Stimulated activated naive CD4-positive, alpha-beta T cell treated with Interleukin-2 at 50 U/mL for 16 hours (primary cell): Measurements from ENCODE around the gene GTPBP3.
"Not testable (repeated sequence)": the region's sequence is repeated elsewhere in the genome, so short reads cannot be mapped to it uniquely, and the experiment has no call there.

Experiments used
- DNase-seq: peaks from one replicate; lab custom pipeline; 2025; lab: John Stamatoyannopoulos, UW

Gene GTPBP3, protein sequence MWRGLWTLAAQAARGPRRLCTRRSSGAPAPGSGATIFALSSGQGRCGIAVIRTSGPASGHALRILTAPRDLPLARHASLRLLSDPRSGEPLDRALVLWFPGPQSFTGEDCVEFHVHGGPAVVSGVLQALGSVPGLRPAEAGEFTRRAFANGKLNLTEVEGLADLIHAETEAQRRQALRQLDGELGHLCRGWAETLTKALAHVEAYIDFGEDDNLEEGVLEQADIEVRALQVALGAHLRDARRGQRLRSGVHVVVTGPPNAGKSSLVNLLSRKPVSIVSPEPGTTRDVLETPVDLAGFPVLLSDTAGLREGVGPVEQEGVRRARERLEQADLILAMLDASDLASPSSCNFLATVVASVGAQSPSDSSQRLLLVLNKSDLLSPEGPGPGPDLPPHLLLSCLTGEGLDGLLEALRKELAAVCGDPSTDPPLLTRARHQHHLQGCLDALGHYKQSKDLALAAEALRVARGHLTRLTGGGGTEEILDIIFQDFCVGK

DNA sequence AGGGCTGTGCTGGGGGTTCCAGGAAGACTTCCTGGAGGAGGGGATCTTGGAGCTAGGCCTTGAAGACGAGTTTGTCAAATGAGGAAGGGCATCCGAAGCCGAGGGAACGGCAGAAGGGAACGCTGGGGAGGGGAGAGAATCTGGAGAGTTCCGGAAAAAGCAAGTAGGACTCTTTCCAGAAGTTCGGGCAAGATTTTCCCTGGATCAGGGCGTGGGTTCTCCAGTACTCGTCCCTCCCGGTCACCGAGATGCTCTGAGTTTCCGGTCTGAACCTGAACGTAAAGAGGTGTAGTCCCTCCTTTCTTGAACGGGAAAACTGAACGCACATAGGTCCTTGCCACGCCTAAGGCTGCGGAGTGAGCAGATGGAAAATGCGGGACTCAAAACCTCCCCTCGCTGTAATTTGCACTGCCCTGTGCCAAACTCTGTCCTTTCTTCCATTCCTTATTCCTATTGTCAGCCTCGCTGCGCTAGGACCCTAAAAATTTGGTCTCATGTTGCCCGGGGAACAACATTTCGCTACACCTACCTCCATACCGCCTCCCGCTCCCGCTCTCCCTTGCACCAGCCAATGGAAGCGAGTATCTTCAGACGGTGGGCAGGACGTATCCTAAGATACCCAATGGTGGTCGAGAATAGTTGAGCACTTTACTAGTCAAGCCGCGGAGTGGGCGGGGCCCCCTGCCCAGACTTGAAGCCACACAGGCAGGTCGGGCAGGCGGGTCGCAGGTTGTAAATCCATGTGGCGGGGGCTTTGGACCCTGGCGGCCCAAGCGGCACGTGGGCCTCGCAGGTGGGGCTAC is at the start of gene GTPBP3:
TSS of gene GTPBP3 (plus strand) at position 682 of the 803 bp plus-strand sequence. CDS start at position 741, 59 bp downstream.
- DNase-seq, result peak; percentile 97

DNA sequence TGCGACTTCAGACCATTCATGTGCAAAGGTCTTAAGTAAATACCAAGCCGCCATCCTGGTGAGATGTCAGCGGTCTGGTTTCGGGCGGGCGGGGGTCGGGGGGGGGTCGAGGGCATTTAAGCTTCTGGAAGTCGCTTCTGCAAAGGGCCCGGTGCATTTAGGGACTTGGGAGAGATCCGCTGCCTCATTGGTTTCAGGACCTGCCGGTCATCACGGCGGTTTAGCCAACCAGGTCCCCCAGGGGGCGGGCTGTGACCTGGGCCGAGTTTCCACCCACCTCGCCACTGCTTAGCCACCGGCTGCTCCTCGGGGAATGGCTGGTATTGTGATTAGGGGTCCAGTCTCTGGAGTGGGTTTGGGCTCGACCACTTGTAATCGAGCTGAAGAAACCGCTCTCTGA is 47.9 kb upstream of the GTPBP3 start:
- peak; percentile 25 for DNase-seq

DNA sequence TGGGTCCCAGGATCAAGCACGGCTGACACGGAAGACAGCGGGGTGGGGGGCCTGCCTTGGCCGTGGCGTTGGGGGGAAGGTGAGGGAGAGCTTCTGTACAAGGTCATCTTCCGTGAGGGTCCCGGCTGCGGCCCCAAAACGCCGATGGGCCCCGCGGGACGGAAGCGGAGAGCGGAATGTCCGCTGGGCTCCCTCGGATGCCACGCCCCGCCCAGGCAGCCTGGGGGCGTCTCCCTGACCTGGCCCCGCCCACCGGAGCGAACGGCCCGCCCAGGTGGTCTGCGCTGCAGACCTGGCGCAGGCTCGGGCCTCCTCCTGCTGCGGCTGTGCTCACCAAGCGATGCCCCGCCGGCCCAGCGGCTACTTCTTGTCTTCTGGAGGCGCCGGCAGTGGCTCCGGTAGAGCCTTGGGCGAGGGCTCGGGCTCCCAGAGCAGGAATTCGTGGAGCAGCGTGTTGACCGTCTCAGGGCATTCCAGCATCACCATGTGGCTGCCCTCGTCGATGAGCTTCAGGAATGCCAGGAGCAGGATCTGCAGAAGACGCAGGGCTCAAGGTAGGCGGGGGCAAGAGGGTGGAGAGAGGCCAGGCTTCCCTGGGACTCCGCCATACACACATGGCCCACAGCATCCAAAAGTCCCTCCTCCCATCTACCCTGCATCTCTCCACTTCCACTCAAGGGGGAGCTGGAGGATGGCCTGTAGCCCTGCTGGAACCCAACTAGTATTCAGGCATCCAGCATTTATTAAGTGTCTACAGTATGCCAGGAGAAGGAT is 44.9 kb upstream of the GTPBP3 start:
- peak; percentile 62 for DNase-seq

DNA sequence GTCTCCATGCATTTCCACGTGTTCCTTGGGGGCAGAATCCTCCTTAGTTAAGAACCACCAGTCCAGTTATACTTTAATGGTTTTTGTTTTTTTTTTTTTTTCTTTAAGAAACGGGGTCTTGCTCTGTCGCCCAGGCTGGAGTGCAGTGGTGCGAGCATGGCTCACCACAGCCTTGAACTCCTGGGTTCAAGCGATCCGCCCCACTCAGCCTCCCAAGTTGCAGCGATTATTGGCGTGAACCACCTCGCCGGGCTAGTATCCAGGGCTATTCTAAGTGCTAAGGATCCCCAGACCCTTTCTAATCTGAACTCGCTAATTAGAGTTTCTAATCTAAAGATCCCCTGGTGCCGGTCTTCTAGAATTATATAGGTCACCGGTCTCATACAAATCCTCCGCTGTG is 43.7 kb upstream of the GTPBP3 start:
- DNase-seq, result no peak

DNA sequence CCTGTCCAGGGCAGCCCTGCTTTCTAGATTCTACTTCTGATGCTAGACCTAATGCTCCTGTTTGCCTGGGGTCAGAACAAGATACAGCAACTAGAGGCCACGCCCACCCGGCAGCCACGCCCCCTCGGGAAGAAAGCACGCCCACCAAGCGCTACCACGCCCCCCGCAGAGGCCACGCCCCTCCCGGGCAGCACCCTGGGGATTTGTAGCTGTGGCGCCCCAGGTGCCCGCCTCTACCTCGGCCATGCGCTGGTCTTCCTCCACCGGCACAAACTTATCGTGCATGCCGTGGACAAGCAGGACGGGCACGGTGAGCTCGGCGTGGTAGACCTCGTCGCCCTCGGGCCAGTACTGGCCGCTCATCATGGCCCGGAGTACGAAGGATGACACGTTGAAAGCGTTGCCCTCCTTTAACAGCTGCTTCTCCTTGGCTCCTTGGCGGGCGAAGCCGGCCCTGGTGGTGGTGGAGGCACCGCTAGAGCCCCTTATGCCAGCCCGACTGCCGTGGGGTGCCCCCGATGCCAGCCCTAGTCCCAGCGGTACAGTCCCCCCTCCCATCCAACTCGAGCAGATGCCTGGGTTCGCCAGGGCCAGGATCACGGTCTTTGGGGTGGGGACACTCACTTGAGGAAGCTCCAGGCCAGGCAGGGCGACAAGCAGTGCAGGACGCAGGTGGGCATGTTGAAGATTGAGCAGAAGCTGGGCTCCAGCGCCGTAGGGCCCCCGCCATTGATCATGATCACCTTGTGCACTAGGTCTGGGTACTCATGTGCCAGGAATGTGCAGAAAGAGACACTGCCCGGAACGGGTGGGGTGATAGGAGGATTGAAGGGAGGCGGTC is 43.1 kb upstream of the GTPBP3 start:
- peak; percentile 24 for DNase-seq

DNA sequence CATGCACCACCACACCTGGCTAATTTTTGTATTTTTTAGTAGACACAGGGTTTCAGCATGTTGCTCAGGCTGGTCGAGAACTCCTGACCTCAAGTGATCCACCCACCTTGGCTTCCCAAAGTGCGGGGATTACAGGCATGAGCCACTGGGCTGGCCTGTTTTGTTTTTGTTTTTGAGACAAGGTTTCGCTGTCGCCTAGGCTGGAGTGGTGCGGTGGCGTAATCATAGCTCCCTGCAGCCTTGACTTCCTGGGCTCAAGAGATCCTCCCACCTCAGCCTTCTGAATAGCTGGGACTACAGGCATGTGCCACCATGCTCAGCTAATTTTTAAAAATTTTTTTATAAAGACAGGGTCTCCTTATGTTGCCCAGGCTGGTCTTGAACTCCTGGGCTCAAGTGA is 41.8 kb upstream of the GTPBP3 start:
- DNase-seq, result not testable (repeated sequence)

DNA sequence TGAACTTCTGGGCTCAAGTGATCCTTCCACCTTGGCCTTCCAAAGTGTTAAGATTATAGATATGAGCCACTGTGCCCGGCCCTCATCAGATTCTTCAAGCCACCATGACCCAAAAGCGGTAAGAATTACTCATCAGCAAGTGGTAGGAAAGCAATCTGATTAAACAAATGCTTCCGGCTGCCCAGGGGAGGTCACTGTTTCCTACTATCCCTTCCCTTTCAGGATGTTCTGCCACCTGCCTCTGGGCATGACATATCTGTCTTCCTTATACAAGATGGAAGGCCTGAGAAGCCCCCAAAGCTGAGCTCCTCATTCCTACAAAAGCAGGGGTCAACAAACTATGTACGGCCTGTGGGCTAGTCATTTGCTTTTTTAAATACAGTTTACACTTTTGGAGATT is 41.1 kb upstream of the GTPBP3 start:
- DNase-seq, result no peak

DNA sequence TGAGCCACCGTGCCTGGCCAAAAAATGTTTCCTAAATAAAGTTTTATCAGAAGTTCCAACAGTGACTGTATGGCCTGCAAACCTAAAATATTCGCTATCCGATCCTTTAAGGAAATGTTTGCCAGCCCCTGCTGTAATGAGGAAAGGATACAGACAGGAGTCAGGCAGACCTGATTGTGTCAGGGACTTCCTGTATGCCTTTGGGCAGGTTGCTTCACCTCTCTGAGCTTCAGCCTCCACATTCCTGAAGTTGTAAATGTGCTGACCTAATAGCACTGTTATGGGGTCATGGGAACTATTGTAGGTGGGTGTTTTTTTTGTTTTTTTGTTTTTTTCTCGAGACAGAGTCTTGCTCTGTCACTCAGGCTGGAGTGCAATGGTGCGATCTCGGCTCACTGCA is 40.4 kb upstream of the GTPBP3 start:
- DNase-seq, result no peak

DNA sequence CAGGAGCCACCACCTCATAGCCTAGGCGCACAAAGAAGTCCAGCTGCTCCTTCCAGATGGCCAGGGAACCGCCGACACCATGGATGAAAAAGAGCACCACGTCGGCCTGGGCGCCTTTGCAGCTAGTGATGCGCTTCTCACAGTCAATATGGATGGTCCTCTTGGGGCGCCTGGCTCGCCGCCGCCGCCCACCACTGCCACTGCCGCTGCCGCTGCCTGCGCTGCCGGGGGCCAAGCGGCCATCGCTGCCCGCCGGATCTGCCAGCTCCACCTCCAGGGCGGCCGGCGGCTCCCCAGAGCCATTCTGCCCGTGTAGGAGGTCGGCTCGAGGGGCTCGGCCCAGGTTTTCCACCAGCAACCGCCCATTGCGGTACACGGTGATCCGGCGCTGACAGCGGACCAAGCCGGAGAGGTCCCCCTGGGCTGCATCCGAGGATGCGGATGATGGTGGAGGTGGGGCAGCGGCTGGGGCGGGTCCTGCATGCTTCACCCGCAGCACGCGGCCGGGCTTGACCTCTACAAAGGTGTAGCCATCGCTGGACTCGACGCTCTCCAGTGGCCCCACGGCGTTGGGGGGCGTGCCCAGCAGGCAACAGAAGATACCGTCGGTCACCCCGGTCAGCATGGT is 36.2 kb upstream of the GTPBP3 start:
- DNase-seq, result no peak

DNA sequence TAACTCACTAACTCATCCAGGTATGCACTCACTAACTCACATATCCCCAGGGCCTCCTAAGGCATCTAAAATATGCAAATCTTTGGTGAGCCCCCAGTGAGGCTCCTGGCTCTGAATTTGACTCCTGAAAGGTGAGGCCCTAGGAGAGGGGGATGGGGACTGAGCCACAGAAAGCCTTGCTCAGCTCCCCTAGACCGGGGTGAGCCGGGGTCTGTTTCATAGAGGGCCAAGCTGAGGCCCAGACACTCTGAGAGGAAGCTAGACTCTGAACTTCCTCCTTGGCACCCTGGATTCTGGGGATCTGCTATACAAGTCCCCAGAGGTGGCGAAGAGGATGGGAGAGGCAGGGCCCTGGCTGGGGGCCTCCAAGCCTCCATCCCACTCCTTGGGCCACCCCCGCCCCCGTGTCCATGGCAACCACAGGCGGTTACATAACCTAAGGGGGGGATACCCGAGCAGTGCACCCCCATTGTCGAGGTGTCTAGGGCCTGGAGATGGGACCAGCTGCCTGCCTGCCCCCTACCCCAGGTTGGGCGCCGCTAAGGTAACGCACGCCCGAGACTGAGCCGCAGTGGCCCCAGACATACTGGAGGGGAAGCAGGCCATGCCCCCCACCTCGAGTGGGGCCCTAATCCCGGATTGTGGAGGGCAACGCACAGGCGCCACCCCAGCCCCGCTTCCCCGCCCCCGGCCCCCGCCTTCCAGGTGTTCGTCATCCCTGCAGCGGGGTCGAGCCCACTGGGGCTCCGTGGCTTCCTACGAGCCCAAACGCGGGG is 34.8 kb upstream of the GTPBP3 start:
- DNase-seq, result no peak

DNA sequence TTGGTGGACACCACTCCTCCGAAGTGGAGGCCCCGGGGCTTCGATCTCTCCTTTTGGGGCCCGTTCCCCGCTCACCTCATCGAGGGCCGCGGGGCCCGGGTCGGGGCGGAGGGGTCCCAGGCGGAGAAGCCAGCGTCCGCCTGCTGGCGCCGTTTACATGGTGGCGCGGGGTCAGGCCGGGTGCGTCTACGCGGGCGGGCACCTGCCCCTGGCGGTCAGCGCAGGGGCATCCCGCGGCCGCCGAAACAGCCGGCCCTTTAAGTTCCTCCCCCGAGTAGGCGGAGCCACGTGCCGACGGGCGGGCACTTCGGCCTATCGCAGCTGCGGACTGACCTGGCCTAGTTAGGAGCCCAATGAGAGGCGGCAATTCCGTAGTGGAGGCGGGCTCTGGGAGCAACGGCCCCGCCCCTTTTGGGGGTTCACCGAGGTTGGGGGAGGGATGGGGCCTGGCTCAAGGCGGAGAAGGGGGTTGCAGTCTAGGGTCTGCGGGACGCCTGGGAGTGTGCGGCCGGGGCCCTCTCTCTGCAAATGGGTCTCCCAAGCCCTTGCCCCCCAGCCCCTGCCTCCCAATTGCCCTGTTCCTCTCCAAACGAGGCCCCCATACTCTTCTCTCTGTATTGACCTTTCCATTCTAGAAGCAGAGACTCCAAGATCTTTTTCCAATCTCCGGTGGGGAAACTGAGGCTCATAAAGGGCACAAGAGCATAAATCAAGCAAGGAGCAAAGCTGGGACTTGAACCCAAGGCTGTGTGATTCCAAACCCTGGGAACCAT is 34.0 kb upstream of the GTPBP3 start, which contains the start of gene ABHD8:
TSS of gene ABHD8 (minus strand) at position 259 of the 773 bp plus-strand sequence. CDS start 1,809 bp downstream, outside the sequence.
- DNase-seq, result peak; percentile 92

DNA sequence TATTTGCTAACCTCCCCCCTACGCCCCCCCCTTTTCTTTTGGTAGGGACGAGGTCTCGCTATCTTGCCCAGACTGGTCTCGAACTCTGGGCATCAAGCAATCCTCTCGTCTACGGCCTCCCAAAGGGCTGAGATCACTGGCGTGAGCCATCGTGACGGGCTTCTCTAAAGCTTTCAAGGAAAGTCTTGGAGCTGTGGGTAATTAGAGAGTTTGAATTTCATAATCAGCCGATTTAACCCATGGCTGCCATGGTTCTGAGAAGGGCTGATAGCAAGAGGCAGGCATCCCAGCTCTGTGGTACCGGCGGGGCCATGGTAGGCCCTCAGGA is 33.4 kb upstream of the GTPBP3 start:
- no peak for DNase-seq

DNA sequence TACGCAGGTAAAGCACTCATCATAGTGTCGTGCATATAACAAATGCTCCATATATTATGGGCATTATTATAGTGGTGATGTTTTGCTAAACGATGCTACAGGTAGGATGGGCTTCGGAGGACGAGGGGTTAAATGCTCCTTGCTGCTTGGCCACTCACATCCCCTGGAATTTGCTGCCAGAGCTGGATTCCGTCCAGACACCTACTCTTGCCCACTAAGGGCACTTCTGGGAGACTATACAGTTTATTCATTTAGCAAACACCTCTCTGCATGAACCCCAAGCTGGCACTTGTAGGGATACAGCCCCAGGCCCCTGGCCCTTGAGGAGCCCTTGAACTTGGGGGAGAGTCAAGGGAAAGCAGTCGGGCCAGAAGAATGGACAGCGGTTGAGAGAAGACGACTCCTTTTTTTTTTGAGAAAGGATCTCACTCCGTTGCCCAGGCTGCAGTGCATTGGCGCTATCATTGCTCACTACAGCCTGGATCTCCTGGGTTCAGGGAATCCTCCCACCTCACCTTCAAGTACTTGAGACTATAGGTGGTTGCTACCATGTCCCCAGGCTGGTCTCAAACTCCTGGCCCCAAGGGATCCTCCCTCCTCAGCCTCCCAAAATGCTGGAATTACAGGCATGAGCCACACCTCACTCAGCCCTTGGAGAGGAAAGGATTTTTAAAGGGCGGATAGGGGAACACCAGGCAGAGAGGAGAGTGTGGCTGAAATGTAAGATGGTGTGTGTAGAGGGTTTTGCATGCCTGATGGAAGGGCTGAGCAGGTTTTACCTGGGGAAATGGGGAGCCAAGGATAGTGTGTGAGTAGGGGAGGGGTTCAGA is 32.8 kb upstream of the GTPBP3 start:
- DNase-seq, result no peak

DNA sequence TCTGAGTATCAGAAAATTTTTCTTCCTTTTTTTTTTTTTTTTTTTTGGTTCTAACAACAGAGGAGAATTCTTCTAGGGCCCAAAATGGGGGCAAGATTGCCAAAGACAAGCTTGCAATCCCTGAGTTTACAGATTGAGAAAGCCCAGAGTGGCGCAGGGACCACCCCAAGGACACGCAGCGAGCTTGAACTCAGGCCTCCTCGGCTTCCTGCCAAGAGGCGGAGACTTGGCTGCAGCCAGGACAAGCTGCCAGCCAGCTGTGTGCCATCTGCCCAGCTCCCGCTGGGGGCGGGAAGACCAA is 32.2 kb upstream of the GTPBP3 start:
- no peak for DNase-seq

DNA sequence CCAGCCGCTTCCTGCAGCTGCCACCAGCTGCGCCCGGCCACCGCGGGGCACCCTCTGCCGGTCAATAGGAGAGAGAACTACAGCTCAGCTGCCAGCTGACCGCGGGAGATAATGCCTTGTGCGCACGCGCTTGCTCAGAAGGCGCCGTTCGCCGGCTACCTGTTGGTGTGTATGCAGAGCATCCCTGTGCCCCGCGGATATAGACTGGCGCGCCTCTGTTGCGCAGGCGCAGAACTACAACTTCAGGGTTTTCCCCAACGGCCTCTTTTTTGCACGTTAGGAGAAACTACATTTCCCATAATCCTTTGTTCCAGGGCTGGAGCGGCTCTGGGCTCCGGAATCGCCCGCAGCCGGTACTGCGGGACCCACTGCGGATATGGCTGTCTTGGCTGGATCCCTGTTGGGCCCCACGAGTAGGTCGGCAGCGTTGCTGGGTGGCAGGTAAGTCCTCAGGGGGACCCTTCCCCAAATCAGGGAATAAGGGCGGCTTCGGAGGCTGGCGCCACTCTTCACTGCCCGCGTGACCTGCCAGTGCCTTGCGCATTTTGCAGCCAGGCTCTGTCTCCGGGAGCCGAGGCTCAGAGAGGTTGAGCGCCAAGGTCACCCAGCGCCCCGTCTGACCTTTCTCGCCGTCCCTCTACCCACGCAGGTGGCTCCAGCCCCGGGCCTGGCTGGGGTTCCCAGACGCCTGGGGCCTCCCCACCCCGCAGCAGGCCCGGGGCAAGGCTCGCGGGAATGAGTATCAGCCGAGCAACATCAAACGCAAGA is 31.7 kb upstream of the GTPBP3 start, which contains the start of gene MRPL34:
TSS of gene MRPL34 (plus strand) at position 356 of the 768 bp plus-strand sequence. CDS start at position 377, 21 bp downstream.
- DNase-seq, result peak; percentile 95

DNA sequence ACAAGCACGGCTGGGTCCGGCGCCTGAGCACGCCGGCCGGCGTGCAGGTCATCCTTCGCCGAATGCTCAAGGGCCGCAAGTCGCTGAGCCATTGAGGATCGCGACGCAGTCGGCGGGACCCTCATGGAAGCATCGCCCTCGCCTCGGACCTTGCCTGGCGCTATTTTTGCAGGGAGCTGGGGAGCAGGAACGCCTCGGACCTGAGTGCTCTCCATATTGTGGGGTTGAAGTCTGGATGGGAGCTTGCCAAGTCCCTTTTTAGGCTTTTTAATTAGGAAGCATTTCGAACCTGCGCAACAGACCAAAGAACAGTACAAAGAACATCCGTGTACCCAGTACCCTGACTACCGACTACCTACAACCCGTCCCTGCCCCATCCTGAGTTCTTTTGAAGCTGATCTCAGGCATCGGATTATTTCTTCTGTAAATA is 31.1 kb upstream of the GTPBP3 start:
- no peak for DNase-seq

DNA sequence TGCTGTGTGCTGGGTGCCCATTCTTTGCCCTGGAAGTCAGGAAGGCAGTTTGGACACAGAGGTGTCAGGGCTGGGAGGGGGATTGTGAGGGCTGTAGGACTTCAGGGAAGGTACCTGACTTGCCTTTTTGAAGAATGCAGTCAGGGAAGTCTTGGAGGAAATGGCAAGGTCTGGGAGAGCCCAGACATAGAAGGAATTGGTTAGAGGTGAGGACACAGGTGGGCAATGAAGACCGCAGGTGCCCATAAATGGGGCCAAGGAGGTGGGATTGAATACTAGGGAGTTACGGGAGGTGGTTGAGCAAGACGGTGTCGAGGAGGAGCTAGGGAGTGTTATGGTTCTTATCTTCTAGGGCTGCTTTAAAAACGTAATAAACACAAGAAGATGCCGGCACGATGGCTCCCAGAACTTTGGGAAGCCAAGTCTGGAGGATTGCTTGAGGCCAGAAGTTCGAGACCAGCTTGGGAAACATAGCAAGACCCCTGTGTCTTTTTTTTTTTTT is 29.4 kb upstream of the GTPBP3 start:
- no peak for DNase-seq
